Right atrium auricular region (tissue), 2 donors: Measurements from ENCODE around the gene DNAJC28. TPM values are rescaled to one million over a fixed set of nuclear protein-coding genes. Genes with fewer than 3 reads are reported as not detected.
"Not testable (repeated sequence)": the region's sequence is repeated elsewhere in the genome, so short reads cannot be mapped to it uniquely, and the experiment has no call there.

Source experiments
- DNase-seq: peaks from one replicate; pipeline ENCODE4 v3.0.0-alpha.2; 2019; ENCODE audit warnings: low spot score
- H3K27ac ChIP-seq, 2 donors: fragments of 200-600 bp; sonication (generic); 1 replicate in 1 of 2; 2 replicates in 1 of 2; pipeline ENCODE4 v1.5.1; 2016 to 2019
- H3K27me3 ChIP-seq, 2 donors: fragments of 200-600 bp; sonication (generic); one replicate each; pipeline versions ENCODE4 v1.5.1 to v1.6.0; 2017 to 2019
- H3K36me3 ChIP-seq: fragments of 200-600 bp; sonication (generic); one replicate; pipeline ENCODE4 v1.5.1; 2016
- H3K4me1 ChIP-seq, 2 donors: fragments of 200-600 bp; sonication (generic); one replicate each; pipeline versions ENCODE4 v1.5.1 to v1.6.0; 2017 to 2019
- H3K4me3 ChIP-seq, 2 donors: fragments of 200-600 bp; sonication (generic); 1 replicate in 1 of 2; 2 replicates in 1 of 2; pipeline ENCODE4 v1.5.1; 2017 to 2019; ENCODE audit warnings: mild to moderate bottlenecking in 1 of 2, moderate library complexity in 1 of 2
- H3K9me3 ChIP-seq, 2 donors: fragments of 200-600 bp; sonication (generic); one replicate each; pipeline ENCODE4 v1.5.1; 2019
- CTCF ChIP-seq, 2 donors: fragments of 200-600 bp; sonication (generic); IDR thresholded peaks; one replicate each; pipeline ENCODE4 v1.5.1; 2019; ENCODE audit warnings: antibody characterized with exemption in 2 of 2
- total RNA-seq, 2 donors: library from RNA; depleted of rRNA; stranded (reverse); fragments of >200 nt; gene quantifications; one replicate each; pipeline ENCODE4 v1.1.0, GENCODE V29; 2016

Gene DNAJC28
- total RNA-seq, 2 donors from 2014 or later = 3.0 to 4.5 TPM

- TF ChIP-seq CTCF (IDR thresholded peaks at IDR 0.05) = no peak
- Histone ChIP-seq H3K27me3 (no peaks in the 10 kb centered on the region), H3K36me3 (no peaks in the 10 kb centered on the region), H3K4me1 (peaks cover 0 to 4% of the 10 kb centered on the region in 2 donors), H3K27ac (no peak overlapping the region), H3K9me3 (no peaks in the 10 kb centered on the region), H3K4me3 (no peak overlapping the region)
- DNase-seq = no peak
These were observed 18.2 kb downstream of the DNAJC28 start for GRCh38 chr21:33473344-33473743.

- H3K9me3 ChIP-seq = no peaks in the 10 kb centered on the region
- no peak overlapping the region for H3K4me3 ChIP-seq
- H3K27me3 ChIP-seq = no peaks in the 10 kb centered on the region
- DNase-seq = no peak
- no peak overlapping the region for H3K27ac ChIP-seq
- H3K36me3 ChIP-seq = peaks cover 13% of the 10 kb centered on the region
- no peaks in the 10 kb centered on the region for H3K4me1 ChIP-seq
- TF ChIP-seq CTCF (IDR thresholded peaks at IDR 0.05) = no peak
These were observed 20.8 kb downstream of the DNAJC28 start for GRCh38 chr21:33470701-33471100.

DNA sequence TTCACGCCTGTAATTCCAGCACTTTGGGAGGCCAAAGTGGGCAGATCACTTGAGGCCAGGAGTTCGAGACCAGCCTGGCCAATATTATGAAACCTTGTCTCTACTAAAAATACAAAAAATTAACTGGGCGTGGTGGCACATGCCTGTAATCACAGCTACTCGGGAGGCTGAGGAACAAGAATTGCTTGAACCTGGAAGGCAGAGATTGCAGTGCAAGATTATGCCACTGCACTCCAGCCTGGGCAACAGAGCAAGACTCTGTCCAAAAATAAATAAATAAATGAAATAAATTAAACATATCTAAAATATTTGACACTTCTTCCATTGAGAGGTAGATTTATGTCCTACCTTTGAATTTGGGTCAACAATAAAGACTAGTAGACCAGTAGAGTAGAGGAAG is 22.3 kb downstream of the DNAJC28 start:
- not testable (repeated sequence) for H3K27me3 ChIP-seq, H3K4me3 ChIP-seq, H3K9me3 ChIP-seq, DNase-seq, H3K27ac ChIP-seq, H3K4me1 ChIP-seq
- peaks cover 14% of the 10 kb centered on the region for H3K36me3 ChIP-seq

GRCh38 chr21:33461538-33462250 is 29.8 kb downstream of the DNAJC28 start:
- H3K36me3 ChIP-seq = peaks cover 39% of the 10 kb centered on the region
- no peaks in the 10 kb centered on the region for H3K4me1 ChIP-seq
- no peaks in the 10 kb centered on the region for H3K27me3 ChIP-seq
- DNase-seq = no peak
- H3K9me3 ChIP-seq = no peaks in the 10 kb centered on the region
- no peak overlapping the region for H3K4me3 ChIP-seq
- no peak overlapping the region for H3K27ac ChIP-seq
- no peak for TF ChIP-seq CTCF (IDR thresholded peaks at IDR 0.05)

GRCh38 chr21:33458861-33459260 is 32.7 kb downstream of the DNAJC28 start:
- TF ChIP-seq CTCF (IDR thresholded peaks at IDR 0.05) = no peak
- peaks cover 33% of the 10 kb centered on the region for H3K36me3 ChIP-seq
- no peaks in the 10 kb centered on the region for H3K9me3 ChIP-seq
- no peak overlapping the region for H3K4me3 ChIP-seq
- no peaks in the 10 kb centered on the region for H3K27me3 ChIP-seq
- H3K27ac ChIP-seq = no peak overlapping the region
- no peak for DNase-seq
- H3K4me1 ChIP-seq = no peaks in the 10 kb centered on the region

GRCh38 chr21:33455686-33456446 is 35.6 kb downstream of the DNAJC28 start:
- no peaks in the 10 kb centered on the region for H3K4me1 ChIP-seq
- no peak for DNase-seq
- no peak overlapping the region for H3K4me3 ChIP-seq
- H3K9me3 ChIP-seq = no peaks in the 10 kb centered on the region
- no peak overlapping the region for H3K27ac ChIP-seq
- no peak for TF ChIP-seq CTCF (IDR thresholded peaks at IDR 0.05)
- no peaks in the 10 kb centered on the region for H3K27me3 ChIP-seq
- peaks cover 17% of the 10 kb centered on the region for H3K36me3 ChIP-seq
